Spinal cord (tissue), 10 donors: ENCODE measurements around the gene PMIS2. TPM values are rescaled to one million over a fixed set of nuclear protein-coding genes. Genes with fewer than 3 reads are reported as not detected.

Experiments
- DNase-seq, 6 donors: peaks; one replicate each; pipeline versions ENCODE4 v3.0.0 to v3.0.0-alpha.2; 2013 to 2015; ENCODE audit warnings: low spot score in 6 of 6, low read depth in 4 of 6
- H3K27ac ChIP-seq: one replicate; pipeline ENCODE4 v1.5.1; 2013; ENCODE audit warnings: low read depth, low read length, control low read depth
- H3K27me3 ChIP-seq: one replicate; pipeline ENCODE4 v1.6.1; 2013; ENCODE audit warnings: low read length; ENCODE audit not compliant: control insufficient read depth, insufficient read depth
- H3K36me3 ChIP-seq: one replicate; pipeline ENCODE4 v1.6.1; 2013; ENCODE audit warnings: low read length; ENCODE audit not compliant: control insufficient read depth, insufficient read depth
- H3K4me1 ChIP-seq: one replicate; pipeline ENCODE4 v1.6.1; 2013; ENCODE audit warnings: low read length; ENCODE audit not compliant: control insufficient read depth, insufficient read depth
- H3K4me3 ChIP-seq: one replicate; pipeline ENCODE4 v1.5.1; 2013; ENCODE audit warnings: low read depth, low read length, control low read depth
- H3K9me3 ChIP-seq: one replicate; pipeline ENCODE4 v1.6.1; 2013; ENCODE audit warnings: low read length; ENCODE audit not compliant: control insufficient read depth, insufficient read depth
- WGBS: methylation state at CpG from one replicate; pipeline ENCODE4 v1.1.5; 2013; ENCODE audit warnings: missing lambda C conversion rate; ENCODE audit not compliant: insufficient coverage; 5-methylcytosine and 5-hydroxymethylcytosine counted together
- polyA plus RNA-seq, 2 donors: library from polyadenylated mRNA; unstranded; fragments of 120-200 nt; gene quantifications; one replicate each; pipeline ENCODE4 v1.2.1, GENCODE V29; 2013; ENCODE audit not compliant: insufficient read length in 2 of 2
- total RNA-seq, 2 donors: library from RNA; depleted of rRNA in 1 of 2; stranded (reverse); fragments of 120-200 nt in 1 of 2; fragments of >200 nt in 1 of 2; gene quantifications; one replicate each; pipeline versions ENCODE4 v1.2.3 to v1.2.4, GENCODE V29; 2013 to 2014
- donor health status: healthy.

PMIS2 gene
- total and polyA plus RNA-seq, 4 donors: not detected

DNA sequence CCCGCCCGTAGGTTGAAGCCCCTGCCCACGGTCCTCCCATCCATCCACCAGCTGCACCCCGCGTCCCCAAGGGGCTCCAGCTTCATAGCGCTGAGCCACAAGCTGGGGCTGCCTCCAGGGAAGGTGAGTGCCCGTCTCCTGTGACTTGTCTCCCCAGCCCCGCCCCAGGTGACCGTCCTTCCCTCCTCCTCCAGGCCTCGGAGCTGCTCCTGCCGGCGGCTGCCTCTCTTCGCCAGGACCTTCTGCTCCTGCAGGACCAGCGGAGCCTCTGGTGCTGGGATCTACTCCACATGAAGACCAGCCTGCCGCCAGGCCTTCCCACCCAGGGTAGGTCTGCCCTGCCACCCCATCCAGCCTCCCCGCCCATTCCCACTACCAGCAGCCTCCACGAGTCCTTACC, 34.0 kb downstream of the PMIS2 start:
- no peaks in the 10 kb centered on the region for H3K9me3 ChIP-seq
- H3K36me3 ChIP-seq: peaks cover 77% of the 10 kb centered on the region
- WGBS: 93% methylated on average over 17 of the region's 17 CpGs
- no peaks in the 10 kb centered on the region for H3K4me1 ChIP-seq
- no peak overlapping the region for H3K4me3 ChIP-seq
- no peak overlapping the region for H3K27ac ChIP-seq
- H3K27me3 ChIP-seq: no peaks in the 10 kb centered on the region
- no peak for DNase-seq

DNA sequence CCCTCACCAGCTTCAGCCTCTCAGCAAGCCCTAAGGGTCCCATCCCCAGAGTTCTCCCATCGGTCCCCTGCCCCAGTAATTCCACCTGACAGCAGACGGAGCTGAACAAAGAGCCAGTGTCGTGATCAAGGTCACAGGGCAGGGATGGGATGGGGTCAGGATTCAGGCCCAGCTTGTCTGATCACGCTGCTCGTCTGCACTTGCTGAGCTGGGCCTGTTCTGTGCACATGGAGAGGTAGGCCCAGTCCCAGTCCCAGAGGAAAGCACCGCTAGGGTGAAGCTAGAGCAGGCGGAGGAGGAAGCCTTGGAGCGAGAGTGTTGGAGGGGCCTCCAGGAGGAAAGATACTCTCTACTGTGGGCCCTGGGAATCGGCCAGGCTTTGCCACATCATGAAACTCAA, 35.7 kb downstream of the PMIS2 start:
- no peaks in the 10 kb centered on the region for H3K9me3 ChIP-seq
- no peaks in the 10 kb centered on the region for H3K4me1 ChIP-seq
- WGBS: 95% methylated on average over 9 of the region's 9 CpGs
- no peak for DNase-seq
- no peak overlapping the region for H3K4me3 ChIP-seq
- peaks cover 61% of the 10 kb centered on the region for H3K36me3 ChIP-seq
- H3K27ac ChIP-seq: no peak overlapping the region
- H3K27me3 ChIP-seq: no peaks in the 10 kb centered on the region

DNA sequence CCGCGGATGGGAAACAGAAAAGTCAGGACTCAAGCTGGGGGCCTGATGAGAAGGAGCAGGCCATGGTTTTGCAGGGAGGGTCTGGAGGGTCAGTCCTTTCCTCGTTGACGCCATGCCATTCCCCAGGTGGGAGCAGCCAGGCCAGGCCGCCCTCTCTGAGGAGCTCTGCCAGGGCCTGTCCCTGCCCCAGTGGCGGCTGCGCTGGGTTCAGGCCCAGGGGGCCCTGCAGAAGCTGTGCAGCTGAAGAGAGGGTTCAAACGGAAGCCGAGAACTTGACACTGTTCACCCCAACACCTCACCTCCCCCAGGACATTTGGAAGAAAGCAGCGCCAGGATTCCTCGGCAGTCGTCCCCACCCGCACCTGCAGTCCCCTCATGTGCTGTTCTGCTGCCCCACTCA, 36.8 kb downstream of the PMIS2 start:
- Histone ChIP-seq H3K27me3 (no peaks in the 10 kb centered on the region), H3K36me3 (peaks cover 51% of the 10 kb centered on the region), H3K4me3 (no peak overlapping the region), H3K9me3 (no peaks in the 10 kb centered on the region), H3K4me1 (peaks cover under 1% of the 10 kb centered on the region), H3K27ac (no peak overlapping the region)
- WGBS: 94% methylated on average over 13 of the region's 13 CpGs
- DNase-seq: no peak

DNA sequence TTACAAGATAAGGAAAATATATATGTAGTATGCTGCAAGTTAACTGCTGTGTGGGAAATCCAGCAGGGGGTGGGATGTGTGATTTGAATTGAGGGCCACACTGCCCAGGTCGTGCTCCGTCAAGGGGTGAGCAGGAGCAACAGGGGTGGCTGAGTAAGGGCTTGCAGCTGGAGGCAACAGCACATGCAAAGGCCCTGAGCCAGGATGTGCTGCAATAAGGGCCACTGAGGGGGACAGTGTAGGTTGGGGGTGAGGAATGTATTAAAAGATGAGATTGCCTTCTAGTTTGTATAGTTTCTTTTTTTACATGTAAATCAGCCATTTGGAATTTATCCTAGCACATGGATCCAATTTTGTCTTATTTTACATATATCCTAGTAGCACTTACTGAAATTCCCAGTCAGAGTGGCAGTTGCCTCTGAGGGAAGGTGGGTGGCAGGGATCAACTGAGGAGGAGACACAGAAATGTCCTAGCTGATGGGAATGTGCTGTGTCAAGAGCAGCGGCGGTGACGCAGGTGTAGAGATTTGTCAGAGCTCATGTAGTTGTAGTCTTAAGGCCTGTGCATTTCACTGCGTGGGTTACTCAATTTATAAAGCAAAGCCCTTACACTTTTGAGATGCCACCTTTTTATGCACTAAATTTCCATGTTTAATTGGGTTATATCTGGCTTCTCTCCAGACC, 37.5 kb downstream of the PMIS2 start:
- Histone ChIP-seq H3K27me3 (no peaks in the 10 kb centered on the region), H3K27ac (no peak overlapping the region), H3K36me3 (peaks cover 44% of the 10 kb centered on the region), H3K4me1 (peaks cover 7% of the 10 kb centered on the region), H3K9me3 (no peaks in the 10 kb centered on the region), H3K4me3 (no peak overlapping the region)
- 78% methylated on average over 2 of the region's 6 CpGs for WGBS
- DNase-seq: no peak

GRCh38 chr19:35628264-35628564, 42.2 kb downstream of the PMIS2 start:
- no peak for DNase-seq
- Histone ChIP-seq H3K27me3 (no peaks in the 10 kb centered on the region), H3K4me1 (peaks cover 17% of the 10 kb centered on the region), H3K9me3 (no peaks in the 10 kb centered on the region), H3K27ac (peak overlapping the region; percentile 89), H3K4me3 (peak overlapping the region; percentile 91), H3K36me3 (peaks cover 35% of the 10 kb centered on the region)
- WGBS: 0% methylated on average over 3 of the region's 9 CpGs

- H3K36me3 ChIP-seq: peaks cover 40% of the 10 kb centered on the region
- peak within 1 kb of the TSS; percentile 89 for H3K27ac ChIP-seq
- peaks cover 17% of the 10 kb centered on the region for H3K4me1 ChIP-seq
- no peaks in the 10 kb centered on the region for H3K9me3 ChIP-seq
- H3K27me3 ChIP-seq: no peaks in the 10 kb centered on the region
- WGBS: under 1% methylated on average over 56 of the region's 56 CpGs
- H3K4me3 ChIP-seq: peak within 1 kb of the TSS; percentile 91
- peak; percentile 98 to 100 (median 100) for DNase-seq
Observed at GRCh38 chr19:35628565-35629331, 42.8 kb downstream of the PMIS2 start, which contains the start of gene RBM42. RBM42 (plus strand) TSS chr19:35629036; CDS start chr19:35629154, 118 bp downstream.

DNA sequence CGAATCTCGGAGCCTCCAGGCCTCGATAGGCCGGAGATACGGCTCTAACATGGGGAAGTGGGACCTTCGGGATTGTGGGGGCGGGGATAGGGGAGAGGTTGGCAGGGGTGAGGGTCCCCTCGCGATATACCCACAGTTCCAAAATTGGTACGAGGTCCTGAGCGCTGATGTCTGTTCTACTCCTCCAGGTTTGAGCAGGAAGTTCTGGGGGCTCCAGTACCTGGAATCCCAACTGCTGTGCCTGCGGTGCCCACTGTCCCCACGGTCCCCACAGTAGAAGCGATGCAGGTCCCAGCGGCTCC, 43.3 kb downstream of the PMIS2 start:
- 4% methylated on average over 14 of the region's 15 CpGs for WGBS
- no peak for DNase-seq
- peak overlapping the region; percentile 91 for H3K4me3 ChIP-seq
- H3K4me1 ChIP-seq: peaks cover 17% of the 10 kb centered on the region
- no peaks in the 10 kb centered on the region for H3K9me3 ChIP-seq
- H3K27ac ChIP-seq: peak overlapping the region; percentile 25
- peaks cover 45% of the 10 kb centered on the region for H3K36me3 ChIP-seq
- H3K27me3 ChIP-seq: no peaks in the 10 kb centered on the region

- H3K27me3 ChIP-seq: no peaks in the 10 kb centered on the region
- no peak overlapping the region for H3K4me3 ChIP-seq
- DNase-seq: no peak
- no peaks in the 10 kb centered on the region for H3K9me3 ChIP-seq
- peaks cover 9% of the 10 kb centered on the region for H3K4me1 ChIP-seq
- no peak overlapping the region for H3K27ac ChIP-seq
- WGBS: 93% methylated on average over 25 of the region's 29 CpGs
- peaks cover 82% of the 10 kb centered on the region for H3K36me3 ChIP-seq
Observed at GRCh38 chr19:35633727-35634440, 47.9 kb downstream of the PMIS2 start.

DNA sequence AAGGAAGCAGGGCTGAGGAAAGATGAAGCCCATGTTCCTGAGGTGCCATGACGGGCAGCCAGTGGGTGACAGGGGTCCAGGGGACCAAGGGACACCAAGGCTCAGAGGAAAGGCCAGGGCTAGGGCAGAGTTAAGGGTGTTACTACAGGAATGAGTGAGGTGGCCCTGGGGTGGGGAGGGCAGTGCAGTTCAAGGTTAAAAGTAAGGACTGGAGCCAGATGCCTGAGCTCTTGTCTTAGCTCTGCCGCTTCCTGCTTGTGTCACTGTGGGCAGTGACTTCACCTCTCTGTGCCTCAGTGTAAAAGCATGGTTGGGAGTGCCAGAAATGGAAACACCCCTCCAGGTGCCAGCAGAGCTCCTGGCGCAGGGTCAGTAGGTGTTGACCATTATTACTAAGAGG, 50.7 kb downstream of the PMIS2 start:
- Histone ChIP-seq H3K36me3 (peaks cover 61% of the 10 kb centered on the region), H3K9me3 (no peaks in the 10 kb centered on the region), H3K4me3 (no peak overlapping the region), H3K4me1 (peaks cover 3% of the 10 kb centered on the region), H3K27me3 (no peaks in the 10 kb centered on the region), H3K27ac (no peak overlapping the region)
- 91% methylated on average over 3 of the region's 3 CpGs for WGBS
- DNase-seq: no peak
